CD4-positive, alpha-beta T cell (primary cell): ENCODE data around the gene PDCD10. TPM values are rescaled to one million over a fixed set of nuclear protein-coding genes. Genes with fewer than 3 reads are reported as not detected.

Experiments used
- ATAC-seq: fragments of 200-7000 bp; cut with Tn5 transposase; one replicate; pipeline ENCODE4 v1.10.0; 2022; ENCODE audit warnings: mild to moderate bottlenecking; ENCODE audit not compliant: poor library complexity
- CTCF ChIA-PET: fragments of 350-600 bp; sonication (Branson Sonifier 250); formaldehyde crosslinking; loops from one replicate; lab custom pipeline; 2021; ENCODE audit warnings: antibody characterized with exemption, inconsistent platforms; lab: Charles Lee
- POLR2A ChIA-PET: fragments of 350-600 bp; sonication (Branson Sonifier 250); formaldehyde crosslinking; loops from one replicate; lab custom pipeline; 2021; ENCODE audit warnings: antibody characterized with exemption, inconsistent platforms; lab: Charles Lee
- DNase-seq, 14 experiments: peaks; one replicate each; pipeline ENCODE4 v3.0.0-alpha.2; 2013 to 2020; ENCODE audit warnings: mixed read lengths in 2 of 14
- H3K27ac ChIP-seq, 2 donors: one replicate each; pipeline versions ENCODE4 v1.5.1 to v1.7.0; 2013; ENCODE audit warnings: low read length in 2 of 2, low read depth in 1 of 2, mild to moderate bottlenecking in 1 of 2
- H3K27me3 ChIP-seq, 2 experiments: 1 replicate in 1 of 2; 2 replicates in 1 of 2; pipeline versions ENCODE4 v1.6.1 to v1.7.0; 2013; ENCODE audit warnings: low read length in 2 of 2, control low read depth in 1 of 2, mild to moderate bottlenecking in 1 of 2, moderate library complexity in 1 of 2; ENCODE audit not compliant: insufficient read depth in 2 of 2, control insufficient read depth in 1 of 2
- H3K36me3 ChIP-seq: one replicate; pipeline ENCODE4 v1.6.1; 2013; ENCODE audit warnings: low read length, control low read depth; ENCODE audit not compliant: insufficient read depth
- H3K4me1 ChIP-seq: one replicate; pipeline ENCODE4 v1.6.1; 2013; ENCODE audit warnings: low read length, control low read depth; ENCODE audit not compliant: insufficient read depth
- H3K4me3 ChIP-seq: one replicate; pipeline ENCODE4 v1.5.1; 2013; ENCODE audit warnings: mild to moderate bottlenecking, low read length, moderate library complexity
- H3K9me3 ChIP-seq, 2 experiments: 1 replicate in 1 of 2; 2 replicates in 1 of 2; pipeline versions ENCODE4 v1.6.1 to v1.7.0; 2013; ENCODE audit warnings: low read length in 2 of 2, mild to moderate bottlenecking in 2 of 2, control low read depth in 1 of 2, moderate library complexity in 1 of 2; ENCODE audit not compliant: control insufficient read depth in 1 of 2, insufficient read depth in 1 of 2
- H3K27ac Mint-ChIP-seq: one replicate; pipeline ENCODE4 v1.8.0; 2020; ENCODE audit warnings: mixed read lengths
- H3K27me3 Mint-ChIP-seq: one replicate; pipeline ENCODE4 v1.8.0; 2021; ENCODE audit warnings: mixed read lengths
- H3K36me3 Mint-ChIP-seq: one replicate; pipeline ENCODE4 v1.8.0; 2021; ENCODE audit warnings: low read depth, mixed read lengths
- H3K4me1 Mint-ChIP-seq: one replicate; pipeline ENCODE4 v1.8.0; 2021; ENCODE audit warnings: low read depth, mixed read lengths
- H3K4me3 Mint-ChIP-seq: one replicate; pipeline ENCODE4 v1.8.0; 2020; ENCODE audit warnings: mild to moderate bottlenecking, mixed read lengths
- H3K9me3 Mint-ChIP-seq: one replicate; pipeline ENCODE4 v1.8.0; 2020; ENCODE audit warnings: mixed read lengths
- intact Hi-C, 2 experiments: fragments of 100-400 bp; cut with DNase I in 1 of 2; cut with micrococcal nuclease in 1 of 2; formaldehyde crosslinking; loops; one replicate each; pipeline versions ENCODE4 v1.15.1 to v1.9.0; 2023 to 2025; cut with DNase I, micrococcal nuclease
- total RNA-seq, 174 experiments: library from RNA in 2 of 174; stranded (reverse) in 2 of 174; gene quantifications; one replicate each; pipeline ENCODE4 v1.2.3 and lab custom pipeline; 2021 to 2026
- TF ChIP-seq, protein P1 (sequence below): fragments of 200-600 bp; IDR thresholded peaks from one replicate; pipeline ENCODE4 v1.8.0; 2022; ENCODE audit warnings: antibody characterized with exemption, mild to moderate bottlenecking

The PDCD10 gene
- total RNA-seq, 2 experiments from 2014 or later: 19.0 to 22.8 TPM

DNA sequence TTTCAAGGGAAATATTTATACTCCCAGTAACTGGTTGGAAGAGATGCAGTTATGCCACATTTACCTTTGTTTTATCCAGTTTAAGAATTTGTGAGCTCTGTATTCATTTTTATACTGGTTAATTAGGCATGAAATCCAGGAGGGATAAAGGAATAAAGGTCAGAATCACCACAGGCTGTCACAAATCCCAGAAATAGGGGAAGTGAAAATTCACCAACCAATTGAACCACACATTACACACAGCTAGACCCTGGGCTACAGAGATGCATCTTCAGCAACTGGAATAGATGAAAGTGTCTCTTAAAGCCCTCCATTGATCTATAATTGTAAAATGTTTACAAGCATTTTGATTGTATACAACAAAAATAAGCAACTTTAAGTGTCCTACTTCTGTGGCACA lies 19.4 kb upstream of the PDCD10 start:
- Mint-ChIP-seq H3K27me3 (no peaks in the 10 kb centered on the region), H3K9me3 (no peaks in the 10 kb centered on the region), H3K4me1 (peaks cover 9% of the 10 kb centered on the region), H3K4me3 (no peak overlapping the region), H3K27ac (no peak overlapping the region), H3K36me3 (no peaks in the 10 kb centered on the region)
- Histone ChIP-seq H3K9me3 (no peaks in the 10 kb centered on the region), H3K27ac (no peak overlapping the region), H3K36me3 (no peaks in the 10 kb centered on the region), H3K27me3 (no peaks in the 10 kb centered on the region), H3K4me1 (no peaks in the 10 kb centered on the region), H3K4me3 (no peak overlapping the region)
- intact Hi-C loops: no loop called here
- POLR2A ChIA-PET: no interaction called here
- TF ChIP-seq, protein P1, sequence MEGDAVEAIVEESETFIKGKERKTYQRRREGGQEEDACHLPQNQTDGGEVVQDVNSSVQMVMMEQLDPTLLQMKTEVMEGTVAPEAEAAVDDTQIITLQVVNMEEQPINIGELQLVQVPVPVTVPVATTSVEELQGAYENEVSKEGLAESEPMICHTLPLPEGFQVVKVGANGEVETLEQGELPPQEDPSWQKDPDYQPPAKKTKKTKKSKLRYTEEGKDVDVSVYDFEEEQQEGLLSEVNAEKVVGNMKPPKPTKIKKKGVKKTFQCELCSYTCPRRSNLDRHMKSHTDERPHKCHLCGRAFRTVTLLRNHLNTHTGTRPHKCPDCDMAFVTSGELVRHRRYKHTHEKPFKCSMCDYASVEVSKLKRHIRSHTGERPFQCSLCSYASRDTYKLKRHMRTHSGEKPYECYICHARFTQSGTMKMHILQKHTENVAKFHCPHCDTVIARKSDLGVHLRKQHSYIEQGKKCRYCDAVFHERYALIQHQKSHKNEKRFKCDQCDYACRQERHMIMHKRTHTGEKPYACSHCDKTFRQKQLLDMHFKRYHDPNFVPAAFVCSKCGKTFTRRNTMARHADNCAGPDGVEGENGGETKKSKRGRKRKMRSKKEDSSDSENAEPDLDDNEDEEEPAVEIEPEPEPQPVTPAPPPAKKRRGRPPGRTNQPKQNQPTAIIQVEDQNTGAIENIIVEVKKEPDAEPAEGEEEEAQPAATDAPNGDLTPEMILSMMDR: no peak
- DNase-seq (no peak), ATAC-seq (no peak)
- CTCF ChIA-PET: no interaction called here

DNA sequence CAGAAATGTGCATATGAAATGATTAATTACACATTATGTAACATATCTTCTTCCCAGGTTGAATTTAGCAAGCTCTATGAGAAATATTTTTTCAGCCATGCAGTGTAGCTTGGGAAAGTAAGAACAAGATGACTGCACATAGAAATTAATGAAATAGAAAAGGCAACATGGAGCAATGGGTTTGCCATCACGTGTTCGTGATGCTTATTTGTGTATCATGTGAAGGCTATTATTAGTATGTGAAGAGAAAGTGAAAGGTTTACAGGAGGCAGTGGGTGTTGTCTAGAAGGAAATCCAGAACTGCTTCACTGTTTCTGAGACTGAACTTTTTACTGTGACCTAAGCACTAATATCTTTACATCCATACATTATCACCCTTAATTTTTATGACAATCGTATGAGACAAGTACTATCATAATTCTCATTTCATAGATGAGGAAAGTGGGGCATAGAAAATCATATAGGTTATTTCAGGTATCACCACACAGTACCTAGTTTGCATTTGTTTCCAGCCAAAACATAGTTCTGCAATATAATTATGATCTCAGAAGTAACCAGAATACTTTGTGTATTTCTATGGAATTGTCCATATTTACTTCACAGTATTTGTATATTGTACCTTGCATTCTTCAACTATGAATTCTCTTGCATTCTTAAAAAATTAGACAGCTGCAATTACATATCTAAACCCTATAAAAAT lies 15.7 kb upstream of the PDCD10 start:
- Mint-ChIP-seq H3K27ac (no peak overlapping the region), H3K4me3 (no peak overlapping the region), H3K27me3 (no peaks in the 10 kb centered on the region), H3K9me3 (no peaks in the 10 kb centered on the region), H3K36me3 (no peaks in the 10 kb centered on the region), H3K4me1 (peaks cover 9% of the 10 kb centered on the region)
- intact Hi-C loops: no loop called here
- CTCF ChIA-PET: no interaction called here
- H3K27ac ChIP-seq: no peak overlapping the region
- H3K4me3 ChIP-seq: no peak overlapping the region
- H3K36me3 ChIP-seq: no peaks in the 10 kb centered on the region
- no peaks in the 10 kb centered on the region for H3K27me3 ChIP-seq
- TF ChIP-seq, protein P1: no peak
- DNase-seq (peak in 3 of 14 experiments; percentile 32 to 68 (median 45)), ATAC-seq (peak; percentile 72)
- no peaks in the 10 kb centered on the region for H3K9me3 ChIP-seq
- POLR2A ChIA-PET: interaction anchor here (0.8 kb wide), 1 partner anchor 15 kb away, joined by 3 read pairs; the partner anchor contains the start of gene SERPINI1
- no peaks in the 10 kb centered on the region for H3K4me1 ChIP-seq

DNA sequence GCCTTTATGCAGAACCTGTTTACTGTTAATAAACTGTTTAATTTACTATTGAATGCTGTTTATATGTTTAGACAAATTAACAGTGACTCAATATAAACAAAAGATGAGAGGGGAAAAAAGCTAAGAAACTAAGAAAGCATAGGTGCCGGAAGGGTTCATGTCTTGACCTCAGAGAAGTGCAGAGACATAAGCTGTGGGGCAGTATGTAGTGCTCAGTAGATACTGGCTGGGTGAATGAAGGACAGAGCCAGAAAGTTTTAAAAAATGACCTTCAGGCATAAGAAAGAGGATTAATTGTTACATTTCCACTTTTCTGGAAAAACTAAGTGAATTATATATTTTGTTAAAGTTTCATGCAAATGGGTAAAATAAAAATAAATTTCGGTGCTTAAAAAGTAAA lies 15.0 kb upstream of the PDCD10 start:
- CTCF ChIA-PET: no interaction called here

More for the DNA sequence above, 15.0 kb upstream of the PDCD10 start:
- no peaks in the 10 kb centered on the region for H3K4me1 ChIP-seq
- Mint-ChIP-seq H3K9me3 (no peaks in the 10 kb centered on the region), H3K4me3 (no peak overlapping the region), H3K27me3 (no peaks in the 10 kb centered on the region), H3K27ac (no peak overlapping the region), H3K36me3 (no peaks in the 10 kb centered on the region), H3K4me1 (peaks cover 9% of the 10 kb centered on the region)
- POLR2A ChIA-PET: interaction anchor here (0.8 kb wide), 1 partner anchor 14 kb away, joined by 3 read pairs; the partner anchor contains the start of gene SERPINI1
- DNase-seq: no peak
- no peaks in the 10 kb centered on the region for H3K36me3 ChIP-seq
- H3K27ac ChIP-seq: no peak overlapping the region
- H3K4me3 ChIP-seq: no peak overlapping the region
- no peaks in the 10 kb centered on the region for H3K27me3 ChIP-seq
- TF ChIP-seq, protein P1: no peak
- intact Hi-C loops: no loop called here
- no peak for ATAC-seq
- H3K9me3 ChIP-seq: no peaks in the 10 kb centered on the region
